GM18498 (cell line): ENCODE data around the gene TRPM4.
"Not testable (repeated sequence)": the region's sequence is repeated elsewhere in the genome, so short reads cannot be mapped to it uniquely, and the experiment has no call there.

Experiments
- ATAC-seq: cut with Tn5 transposase; IDR thresholded peaks from one replicate; pipeline ENCODE4 v1.9.1; 2021; ENCODE audit warnings: mild to moderate bottlenecking, moderate library complexity; ENCODE audit not compliant: unreplicated experiment

The TRPM4 gene

DNA sequence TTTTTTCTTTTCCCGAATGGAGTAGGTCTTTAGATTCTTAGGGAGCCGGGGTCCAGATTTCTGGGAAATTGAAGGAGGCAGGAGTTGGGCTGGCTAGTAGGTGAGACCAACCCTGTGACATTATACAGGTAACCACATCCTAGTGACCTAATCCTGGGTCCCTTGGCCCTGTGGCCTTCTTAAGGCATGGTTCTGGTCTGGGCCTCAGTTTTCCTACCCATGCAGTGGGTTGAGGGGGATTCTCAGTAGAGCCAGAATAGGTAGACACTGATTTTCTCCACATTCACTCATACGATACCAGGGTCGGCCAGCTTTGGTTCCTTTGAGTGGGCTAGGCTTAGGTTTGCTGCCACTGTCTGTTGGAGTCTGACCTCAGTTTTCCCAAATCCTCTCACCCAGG, 31.0 kb upstream of the TRPM4 start:
- ATAC-seq, result no peak

DNA sequence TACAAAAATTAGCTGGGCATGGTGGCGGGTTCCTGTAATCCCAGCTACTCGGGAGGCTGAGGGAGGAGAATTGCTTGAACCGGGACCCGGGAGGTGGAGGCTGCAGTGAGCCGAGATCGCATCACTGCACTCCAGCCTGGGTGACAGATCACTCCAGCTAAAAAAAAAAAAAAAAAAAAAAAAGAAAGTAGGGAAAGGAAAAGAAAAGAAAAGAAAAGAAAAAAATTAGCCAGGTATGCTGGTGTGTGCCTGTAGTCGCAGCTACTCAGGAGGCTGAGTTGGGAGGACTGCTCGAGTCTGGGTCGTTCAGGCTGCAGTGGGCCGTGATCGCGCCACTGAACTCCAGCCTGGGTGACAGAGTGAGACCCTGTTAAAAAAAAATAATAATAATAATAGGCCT, 30.4 kb upstream of the TRPM4 start:
- not testable (repeated sequence) for ATAC-seq

DNA sequence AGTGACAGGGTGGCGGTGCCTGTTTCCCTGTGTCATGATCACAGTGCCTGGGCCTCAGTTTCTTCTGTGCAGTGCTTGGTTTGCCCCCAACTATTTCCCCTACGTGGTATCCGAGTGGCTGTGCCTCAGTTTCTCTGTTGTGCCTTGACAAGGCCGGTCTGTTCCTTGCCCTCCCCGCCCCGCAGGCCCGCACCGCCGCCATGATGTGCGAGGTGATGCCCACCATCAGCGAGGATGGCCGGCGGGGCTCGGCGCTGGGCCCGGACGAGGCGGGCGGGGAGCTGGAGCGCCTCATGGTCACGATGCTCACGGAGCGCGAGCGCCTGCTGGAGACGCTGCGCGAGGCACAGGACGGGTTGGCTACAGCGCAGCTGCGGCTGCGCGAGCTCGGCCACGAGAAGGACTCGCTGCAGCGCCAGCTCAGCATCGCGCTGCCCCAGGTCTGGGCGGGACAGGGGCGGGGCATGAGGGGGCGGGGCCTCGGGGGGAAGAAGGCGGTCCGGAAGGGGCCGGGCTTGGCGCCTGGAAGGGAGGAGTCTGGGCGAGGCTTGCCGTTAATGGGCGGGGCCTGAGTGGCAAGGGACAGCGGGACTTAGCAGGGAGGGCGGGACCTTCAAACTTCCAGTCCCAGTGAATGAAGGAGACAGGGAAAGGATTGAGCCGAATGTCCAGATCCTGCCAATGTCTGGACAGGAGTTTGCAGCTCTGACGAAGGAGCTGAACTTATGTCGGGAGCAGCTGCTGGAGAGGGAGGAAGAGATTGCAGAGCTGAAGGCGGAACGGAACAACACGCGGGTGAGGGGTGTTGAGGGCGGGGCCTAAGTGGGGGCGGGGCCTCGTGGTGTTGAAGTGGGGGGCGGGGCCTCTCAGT, 29.7 kb upstream of the TRPM4 start:
- peak; percentile 94 for ATAC-seq

DNA sequence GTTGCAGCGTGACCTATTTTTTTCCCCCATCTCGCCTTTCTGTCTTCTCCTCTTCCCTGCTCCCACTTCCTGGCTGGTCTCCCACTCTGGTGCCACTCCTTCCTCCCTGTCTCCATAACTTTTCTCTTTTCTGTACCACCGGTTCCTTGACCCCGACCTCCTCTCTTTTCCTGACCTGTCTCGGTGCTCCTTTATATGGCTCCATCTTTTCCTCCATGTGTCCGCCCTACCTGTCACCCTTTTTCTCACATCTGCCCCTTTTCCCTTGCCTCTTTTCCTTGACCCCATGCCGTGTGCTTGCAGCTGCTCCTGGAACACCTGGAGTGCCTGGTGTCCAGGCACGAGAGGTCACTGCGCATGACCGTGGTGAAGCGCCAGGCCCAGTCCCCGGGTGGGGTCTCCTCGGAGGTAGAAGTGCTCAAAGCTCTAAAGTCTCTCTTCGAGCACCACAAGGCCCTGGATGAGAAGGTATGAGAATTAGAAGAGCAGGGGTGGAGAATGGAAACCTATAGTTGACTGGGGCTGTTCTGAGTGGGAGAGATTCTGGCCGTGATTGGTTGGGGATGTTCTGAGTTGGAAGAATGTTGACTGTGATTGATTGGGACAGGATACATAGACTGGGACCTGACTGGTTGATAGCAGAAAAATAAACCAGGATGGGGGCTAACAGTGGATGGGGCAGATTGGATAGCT, 28.9 kb upstream of the TRPM4 start:
- no peak for ATAC-seq

DNA sequence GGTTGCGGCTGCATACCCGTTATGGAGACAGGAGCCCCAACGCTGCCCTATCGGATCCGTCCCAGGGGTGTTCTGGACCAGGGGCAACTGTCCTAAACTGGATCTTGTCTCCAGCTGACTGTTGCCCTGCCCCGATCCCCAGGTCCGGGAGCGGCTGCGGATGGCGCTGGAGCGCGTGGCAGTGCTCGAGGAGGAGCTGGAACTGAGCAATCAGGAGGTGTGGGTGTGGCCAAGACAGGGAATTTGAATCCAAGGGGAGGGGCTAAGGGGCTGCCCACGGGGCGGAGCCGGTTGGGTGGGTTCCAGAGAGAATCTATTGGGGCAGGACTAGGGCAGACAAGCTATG, 28.4 kb upstream of the TRPM4 start:
- no peak for ATAC-seq

DNA sequence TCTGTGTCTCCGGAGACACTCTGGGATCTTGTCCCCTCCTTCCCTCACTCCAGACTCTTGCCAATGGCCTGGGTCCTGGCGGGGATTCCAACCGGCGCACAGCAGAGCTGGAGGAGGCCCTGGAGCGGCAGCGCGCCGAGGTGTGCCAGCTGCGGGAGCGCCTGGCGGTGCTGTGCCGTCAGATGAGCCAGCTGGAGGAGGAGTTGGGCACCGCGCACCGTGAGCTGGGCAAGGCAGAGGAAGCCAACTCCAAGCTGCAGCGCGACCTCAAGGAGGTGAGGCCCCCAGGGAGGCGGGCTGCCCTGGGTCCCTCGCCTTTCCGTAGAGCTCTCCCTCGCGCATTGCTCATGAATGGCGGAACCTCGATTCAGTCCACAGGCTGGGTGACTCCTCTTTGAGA, 27.3 kb upstream of the TRPM4 start:
- no peak for ATAC-seq

DNA sequence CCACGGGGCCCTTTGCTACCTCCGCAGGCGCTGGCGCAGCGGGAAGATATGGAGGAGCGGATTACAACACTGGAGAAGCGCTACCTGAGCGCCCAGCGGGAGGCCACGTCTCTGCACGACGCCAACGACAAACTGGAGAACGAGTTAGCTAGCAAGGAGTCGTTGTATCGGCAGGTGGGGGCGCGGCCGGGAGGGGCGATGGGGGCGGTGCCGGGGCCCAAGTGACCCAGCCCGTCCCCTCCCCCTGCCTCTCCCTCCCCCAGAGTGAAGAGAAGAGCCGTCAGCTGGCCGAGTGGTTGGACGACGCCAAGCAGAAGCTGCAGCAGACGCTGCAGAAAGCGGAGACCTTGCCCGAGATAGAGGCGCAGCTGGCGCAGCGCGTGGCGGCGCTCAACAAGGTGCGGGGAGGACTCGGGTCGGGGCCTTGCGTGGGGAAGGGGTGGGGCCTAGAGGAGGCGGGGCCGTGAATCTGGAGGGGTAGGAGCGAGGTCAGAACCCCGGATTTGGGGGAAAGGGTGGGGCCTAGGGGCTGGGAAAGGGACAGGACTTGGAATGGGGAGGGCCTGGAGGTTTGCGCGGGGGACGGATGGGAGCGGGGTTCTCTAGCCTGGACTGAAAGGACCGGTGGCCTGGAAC, 24.5 kb upstream of the TRPM4 start:
- ATAC-seq, result no peak

DNA sequence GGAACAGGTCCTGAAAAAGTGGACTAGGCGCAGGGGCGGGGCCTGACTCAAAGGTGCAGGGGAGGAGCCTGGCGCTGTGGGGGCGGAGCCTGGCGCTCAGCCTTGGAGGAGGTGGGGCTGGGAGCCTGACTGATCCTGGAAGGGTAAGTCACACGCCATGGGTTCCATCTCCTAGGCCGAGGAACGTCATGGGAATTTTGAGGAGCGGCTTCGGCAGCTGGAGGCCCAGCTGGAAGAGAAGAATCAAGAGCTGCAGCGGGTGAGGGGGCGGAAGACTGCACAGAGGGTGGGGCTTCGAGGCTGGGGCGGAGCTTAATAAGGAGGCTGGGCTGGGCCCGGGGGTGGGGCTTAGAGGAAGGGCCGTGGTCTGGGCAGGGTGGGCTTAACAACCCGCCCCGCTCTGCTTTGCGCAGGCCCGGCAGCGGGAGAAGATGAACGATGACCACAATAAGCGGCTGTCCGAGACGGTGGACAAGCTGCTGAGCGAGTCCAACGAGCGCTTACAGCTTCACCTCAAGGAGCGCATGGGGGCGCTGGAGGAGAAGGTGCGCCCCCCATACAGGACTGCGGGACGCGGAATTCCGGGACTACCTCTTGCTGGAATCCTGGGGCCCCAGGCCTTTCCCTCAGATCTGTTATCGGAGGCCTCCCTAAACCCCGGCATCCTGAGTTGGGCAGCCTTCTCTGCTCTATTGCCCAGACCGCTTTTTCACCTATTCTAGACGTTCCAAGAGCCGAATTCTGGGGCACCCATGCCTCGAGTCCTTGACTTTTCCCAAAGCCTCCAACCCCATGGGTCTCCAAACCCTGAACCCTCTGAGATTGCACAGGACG, 23.8 kb upstream of the TRPM4 start:
- no peak for ATAC-seq

GRCh38 chr19:49135686-49136085, 21.9 kb upstream of the TRPM4 start:
- ATAC-seq, result no peak

GRCh38 chr19:49136771-49137171, 20.8 kb upstream of the TRPM4 start:
- no peak for ATAC-seq

DNA sequence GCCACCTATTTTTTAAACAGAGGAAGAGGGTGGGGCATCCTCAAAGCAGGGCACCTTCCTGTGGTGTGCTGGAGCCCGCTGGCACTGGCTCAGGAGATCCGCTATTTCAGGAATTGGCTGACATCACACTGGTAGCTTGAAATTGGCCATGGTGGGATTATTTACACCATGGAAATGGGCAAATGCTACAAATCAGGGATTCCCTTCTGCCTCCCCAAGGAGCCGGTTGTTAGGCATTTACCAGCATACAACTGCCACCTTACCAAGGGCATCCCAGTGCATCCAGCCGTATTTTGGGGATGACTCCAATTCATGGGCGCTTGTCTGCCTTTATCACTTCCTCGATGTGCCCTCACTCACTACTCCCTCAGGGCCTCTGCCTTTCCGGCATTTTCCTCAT, 16.6 kb upstream of the TRPM4 start:
- no peak for ATAC-seq

DNA sequence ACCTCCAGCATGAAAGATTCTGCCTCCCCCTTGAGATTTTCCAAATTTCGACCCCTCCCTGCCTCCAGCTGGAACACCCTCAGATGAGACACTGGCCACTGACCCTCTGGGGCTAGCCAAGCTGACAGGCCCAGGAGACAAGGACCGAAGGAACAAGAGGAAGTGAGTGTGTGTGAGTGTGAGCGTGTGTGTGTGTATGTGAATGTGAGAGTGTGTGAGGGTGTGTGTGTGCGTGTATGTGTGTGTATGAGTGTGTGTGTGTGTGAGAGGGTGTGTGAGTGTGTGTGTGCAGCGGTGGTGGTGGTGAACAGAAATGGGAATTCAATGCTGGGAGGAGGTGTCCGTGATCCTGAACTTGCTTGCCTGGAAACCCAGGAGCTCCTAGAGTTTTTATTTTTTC, 16.2 kb upstream of the TRPM4 start:
- ATAC-seq, result no peak

GRCh38 chr19:49142866-49143335, 14.7 kb upstream of the TRPM4 start:
- no peak for ATAC-seq

- ATAC-seq, result no peak
Observed at GRCh38 chr19:49145573-49146407, 11.8 kb upstream of the TRPM4 start.

DNA sequence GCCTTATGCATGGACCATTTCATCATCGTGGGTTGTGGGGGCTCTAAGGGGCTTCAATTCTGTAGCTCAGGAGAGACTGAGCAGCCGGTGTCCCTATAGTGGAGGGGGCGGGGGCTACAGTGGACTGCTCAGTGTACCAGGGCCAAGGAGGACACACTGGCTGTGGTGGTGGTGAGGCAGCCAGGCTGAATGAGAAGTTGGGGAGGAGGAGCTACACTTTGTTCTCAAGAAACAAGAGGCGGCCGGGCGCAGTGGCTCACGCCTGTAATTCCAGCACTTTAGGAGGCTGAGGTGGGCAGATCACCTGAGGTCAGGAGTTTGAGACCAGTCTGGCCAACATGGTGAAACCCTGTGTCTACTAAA, 11.2 kb upstream of the TRPM4 start:
- ATAC-seq, result not testable (repeated sequence)

- ATAC-seq, result no peak
Observed at GRCh38 chr19:49148044-49148682, 9.4 kb upstream of the TRPM4 start.

GRCh38 chr19:49148784-49149651, 8.6 kb upstream of the TRPM4 start:
- no peak for ATAC-seq

- no peak for ATAC-seq
Observed at GRCh38 chr19:49149652-49150105, 7.9 kb upstream of the TRPM4 start.
